WERI-Rb-1 (cell line): ENCODE data around the gene LMAN2.

Experiments used
- DNase-seq: peaks from one replicate; pipeline ENCODE4 v3.0.0-alpha.2; 2020
- H3K27ac ChIP-seq: fragments of 250-450 bp; sonication (Bioruptor Pico); 2 replicates; pipeline ENCODE4 v1.5.1; 2020; ENCODE audit warnings: mild to moderate bottlenecking, moderate library complexity
- H3K27me3 ChIP-seq: fragments of 250-450 bp; sonication (Bioruptor Pico); 2 replicates; pipeline ENCODE4 v1.5.1; 2021; ENCODE audit warnings: mild to moderate bottlenecking, low read depth, moderate library complexity; ENCODE audit not compliant: insufficient read depth, severe bottlenecking
- H3K36me3 ChIP-seq: fragments of 250-450 bp; sonication (Bioruptor Pico); 2 replicates; pipeline ENCODE4 v1.5.1; 2020; ENCODE audit warnings: mild to moderate bottlenecking, moderate library complexity
- H3K4me3 ChIP-seq: 2 replicates; pipeline ENCODE4 v1.5.1; 2011; ENCODE audit warnings: low read depth, mild to moderate bottlenecking, control low read depth, low read length
- H3K9me3 ChIP-seq: fragments of 250-450 bp; sonication (Bioruptor Pico); 2 replicates; pipeline ENCODE4 v1.5.1; 2021; ENCODE audit warnings: mild to moderate bottlenecking, moderate library complexity; ENCODE audit not compliant: severe bottlenecking
- TF ChIP-seq, protein P1 (sequence below): IDR thresholded peaks from 2 replicates; pipeline ENCODE4 v1.5.1; 2011; ENCODE audit warnings: low read depth, mild to moderate bottlenecking, control low read depth, inconsistent platforms, low read length

The LMAN2 gene

GRCh38 chr5:177338251-177339106, 13.0 kb downstream of the LMAN2 start:
- no peak for DNase-seq
- H3K27ac ChIP-seq = no peak overlapping the region
- H3K36me3 ChIP-seq = peaks cover 2% of the 10 kb centered on the region; the same call in 1 of the 2 replicates
- no peaks in the 10 kb centered on the region for H3K9me3 ChIP-seq
- TF ChIP-seq, protein P1, sequence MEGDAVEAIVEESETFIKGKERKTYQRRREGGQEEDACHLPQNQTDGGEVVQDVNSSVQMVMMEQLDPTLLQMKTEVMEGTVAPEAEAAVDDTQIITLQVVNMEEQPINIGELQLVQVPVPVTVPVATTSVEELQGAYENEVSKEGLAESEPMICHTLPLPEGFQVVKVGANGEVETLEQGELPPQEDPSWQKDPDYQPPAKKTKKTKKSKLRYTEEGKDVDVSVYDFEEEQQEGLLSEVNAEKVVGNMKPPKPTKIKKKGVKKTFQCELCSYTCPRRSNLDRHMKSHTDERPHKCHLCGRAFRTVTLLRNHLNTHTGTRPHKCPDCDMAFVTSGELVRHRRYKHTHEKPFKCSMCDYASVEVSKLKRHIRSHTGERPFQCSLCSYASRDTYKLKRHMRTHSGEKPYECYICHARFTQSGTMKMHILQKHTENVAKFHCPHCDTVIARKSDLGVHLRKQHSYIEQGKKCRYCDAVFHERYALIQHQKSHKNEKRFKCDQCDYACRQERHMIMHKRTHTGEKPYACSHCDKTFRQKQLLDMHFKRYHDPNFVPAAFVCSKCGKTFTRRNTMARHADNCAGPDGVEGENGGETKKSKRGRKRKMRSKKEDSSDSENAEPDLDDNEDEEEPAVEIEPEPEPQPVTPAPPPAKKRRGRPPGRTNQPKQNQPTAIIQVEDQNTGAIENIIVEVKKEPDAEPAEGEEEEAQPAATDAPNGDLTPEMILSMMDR = no peak
- no peak overlapping the region for H3K4me3 ChIP-seq
- no peaks in the 10 kb centered on the region for H3K27me3 ChIP-seq

DNA sequence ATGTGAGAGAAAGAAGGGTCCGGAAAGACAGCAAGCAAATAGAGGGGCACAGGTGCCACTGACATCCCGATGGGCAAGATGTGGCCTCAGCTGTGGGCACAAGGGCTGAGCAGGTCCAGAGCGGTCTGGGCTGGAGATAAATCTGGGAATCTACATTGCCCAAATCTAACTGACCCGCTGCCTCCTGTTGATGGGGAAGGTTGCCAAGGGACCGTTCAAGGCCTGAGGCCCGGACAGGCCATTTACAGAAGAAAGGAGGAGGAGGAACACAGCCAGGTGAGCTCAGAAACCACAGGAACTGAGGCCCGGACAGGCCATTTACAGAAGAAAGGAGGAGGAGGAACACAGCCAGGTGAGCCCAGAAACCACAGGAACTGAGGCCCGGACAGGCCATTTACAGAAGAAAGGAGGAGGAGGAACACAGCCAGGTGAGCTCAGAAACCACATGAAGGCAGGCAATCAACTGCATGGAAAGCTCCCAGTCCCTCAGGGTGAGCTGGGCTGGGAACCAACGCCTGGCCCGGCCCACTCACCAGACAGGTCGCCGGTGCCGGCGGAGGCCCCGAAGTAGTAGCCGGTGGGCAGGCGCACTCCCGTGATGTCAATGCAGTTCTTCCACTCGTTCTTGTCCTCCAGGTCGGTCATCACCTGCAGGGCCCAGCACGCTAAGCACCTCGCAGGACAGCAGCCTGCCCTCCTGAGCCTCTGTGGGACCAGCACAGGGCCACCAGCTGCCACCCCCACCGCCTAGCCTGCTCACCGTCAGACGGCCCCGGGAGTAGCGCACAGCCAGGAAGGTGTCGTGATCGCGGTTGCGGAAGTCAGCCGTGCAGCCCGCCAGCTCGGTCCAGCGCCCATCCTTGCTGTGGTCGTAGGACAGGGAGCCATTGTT, 14.6 kb downstream of the LMAN2 start:
- Histone ChIP-seq H3K9me3 (no peaks in the 10 kb centered on the region), H3K4me3 (no peak overlapping the region), H3K27ac (no peak overlapping the region), H3K36me3 (peaks cover 2% of the 10 kb centered on the region; the same call in 1 of the 2 replicates), H3K27me3 (no peaks in the 10 kb centered on the region)
- DNase-seq = no peak
- TF ChIP-seq, protein P1 = no peak

DNA sequence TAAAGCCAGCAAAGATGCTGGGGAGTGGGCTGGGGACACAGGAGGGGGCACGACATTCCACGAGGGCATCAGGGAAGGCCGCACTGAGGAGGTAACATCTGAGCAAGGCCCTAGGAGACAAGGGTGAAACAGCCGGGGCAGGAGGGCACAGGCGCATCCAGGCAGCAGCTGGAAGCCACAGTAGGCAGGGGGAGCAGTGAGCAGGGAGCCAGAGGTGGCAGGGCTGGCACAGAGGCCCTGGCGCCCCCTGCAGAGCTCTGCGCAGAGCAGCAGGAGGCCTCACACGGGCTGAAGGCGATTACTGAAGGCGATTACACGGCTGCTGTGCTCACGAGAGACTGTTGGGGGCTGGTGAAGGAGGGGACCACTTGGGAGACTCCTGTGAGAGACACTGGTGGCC, 15.4 kb downstream of the LMAN2 start:
- peak; percentile 25 for DNase-seq
- Histone ChIP-seq H3K27ac (no peak overlapping the region), H3K27me3 (no peaks in the 10 kb centered on the region), H3K4me3 (no peak overlapping the region), H3K36me3 (peaks cover 2% of the 10 kb centered on the region; the same call in 1 of the 2 replicates), H3K9me3 (no peaks in the 10 kb centered on the region)
- TF ChIP-seq, protein P1 = peak; percentile 71

DNA sequence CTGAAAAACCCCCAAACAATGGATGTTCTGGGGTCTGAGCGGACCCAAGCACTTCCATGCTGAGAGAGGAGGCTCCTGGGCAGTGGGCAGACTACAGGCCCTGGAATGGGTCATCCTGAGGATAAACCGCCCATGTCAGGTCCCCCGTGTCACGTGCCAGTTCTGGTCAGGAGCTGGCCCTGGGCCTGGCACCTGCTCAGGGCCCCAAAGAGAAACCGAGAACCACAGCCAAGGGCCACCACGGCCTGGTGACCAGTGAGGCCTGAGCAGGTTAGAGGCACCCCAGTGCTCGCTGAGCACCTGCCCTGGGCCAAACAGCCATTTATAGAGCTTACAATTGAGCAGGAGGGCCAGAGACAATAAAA, 15.8 kb downstream of the LMAN2 start:
- TF ChIP-seq, protein P1 = no peak

DNA sequence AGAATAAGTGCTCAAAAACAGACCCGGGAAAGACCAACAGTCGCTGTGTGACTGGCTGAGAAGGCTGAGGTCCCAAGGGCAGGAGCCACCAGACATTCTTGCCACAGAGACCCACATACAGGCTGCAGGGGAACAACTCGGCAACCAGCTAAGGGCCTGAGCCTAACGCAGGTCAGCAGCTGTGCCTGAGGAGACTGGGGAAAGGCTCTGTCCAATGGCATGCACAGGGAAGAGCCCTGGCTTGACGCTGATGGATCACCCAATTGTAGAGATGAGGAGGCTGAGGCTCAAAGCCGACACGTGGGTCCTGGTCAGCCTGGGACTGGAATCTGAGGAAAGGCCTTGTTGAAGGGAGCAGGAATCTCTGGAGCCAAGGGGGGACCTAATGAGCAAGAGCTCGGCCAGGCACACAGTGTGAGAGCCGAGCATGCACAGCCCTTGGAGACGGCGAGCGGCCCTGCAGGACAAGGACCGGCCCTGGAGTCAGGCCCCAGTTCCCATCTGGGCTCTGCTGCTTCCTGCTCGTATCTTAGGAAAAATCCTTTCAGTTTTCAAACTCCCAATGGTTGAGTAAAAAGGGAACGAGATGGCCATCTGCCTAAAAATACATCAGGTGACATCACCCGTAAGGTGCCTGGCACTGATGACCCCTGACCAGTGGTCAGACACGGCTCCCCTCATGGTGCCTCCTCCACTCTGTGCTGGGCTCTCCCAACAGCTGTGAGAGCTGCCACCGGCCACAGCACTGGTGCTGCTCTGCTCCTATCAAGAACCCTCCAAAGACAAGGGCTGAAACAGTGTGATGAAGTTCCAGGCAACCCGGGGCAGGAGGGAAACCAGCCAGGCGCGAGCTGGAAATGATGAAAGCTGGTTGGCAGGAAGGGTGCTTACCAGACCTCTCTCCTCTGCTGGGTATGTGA, 16.4 kb downstream of the LMAN2 start:
- no peaks in the 10 kb centered on the region for H3K9me3 ChIP-seq
- H3K36me3 ChIP-seq = peaks cover 2% of the 10 kb centered on the region; the same call in 1 of the 2 replicates
- no peak overlapping the region for H3K27ac ChIP-seq
- H3K27me3 ChIP-seq = no peaks in the 10 kb centered on the region
- no peak for DNase-seq
- TF ChIP-seq, protein P1 = no peak
- H3K4me3 ChIP-seq = no peak overlapping the region

More for the DNA sequence above, 15.8 kb downstream of the LMAN2 start:
- no peak for DNase-seq
- Histone ChIP-seq H3K27ac (no peak overlapping the region), H3K27me3 (no peaks in the 10 kb centered on the region), H3K9me3 (no peaks in the 10 kb centered on the region), H3K4me3 (no peak overlapping the region), H3K36me3 (peaks cover 2% of the 10 kb centered on the region; the same call in 1 of the 2 replicates)
